ENCODE data around the gene TMEM182.

Gene TMEM182, protein sequence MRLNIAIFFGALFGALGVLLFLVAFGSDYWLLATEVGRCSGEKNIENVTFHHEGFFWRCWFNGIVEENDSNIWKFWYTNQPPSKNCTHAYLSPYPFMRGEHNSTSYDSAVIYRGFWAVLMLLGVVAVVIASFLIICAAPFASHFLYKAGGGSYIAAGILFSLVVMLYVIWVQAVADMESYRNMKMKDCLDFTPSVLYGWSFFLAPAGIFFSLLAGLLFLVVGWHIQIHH

DNA sequence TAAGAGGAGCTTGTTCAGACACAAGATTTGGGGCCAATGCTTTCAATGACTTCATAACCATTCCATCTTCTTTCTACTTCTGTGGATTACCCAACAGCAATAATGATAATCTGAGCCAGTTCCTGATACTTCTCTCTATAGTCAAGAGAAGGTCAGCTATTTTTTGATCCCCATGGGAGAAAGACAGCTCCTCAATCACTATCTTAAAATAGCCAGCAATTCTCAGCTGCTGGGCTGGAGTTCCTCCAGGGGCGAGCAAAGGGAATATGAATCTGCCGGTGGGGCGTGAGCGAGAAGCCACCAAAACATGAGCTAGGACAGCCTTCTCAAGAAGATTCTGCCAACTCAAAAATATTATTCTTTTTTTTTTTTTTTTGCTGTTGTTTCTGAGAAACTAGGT lies at the start of gene TMEM182:
Gene TMEM182 (plus strand): TSS at position 269 of the 400 bp plus-strand sequence. CDS start 187 bp downstream, outside the sequence.
- H3K36me3 Mint-ChIP-seq (ENCODE audit: low read depth), result no peaks in the 10 kb centered on the region
- H3K4me1 Mint-ChIP-seq (ENCODE audit: low read depth), result no peaks in the 10 kb centered on the region
- H3K9me3 Mint-ChIP-seq, result peaks cover 6% of the 10 kb centered on the region
- intact Hi-C loops (cut with micrococcal nuclease), result no loop called here
- H3K27ac Mint-ChIP-seq, result no peak within 1 kb of the TSS
- H3K27me3 Mint-ChIP-seq, result no peaks in the 10 kb centered on the region
- no peak within 1 kb of the TSS for H3K4me3 Mint-ChIP-seq

DNA sequence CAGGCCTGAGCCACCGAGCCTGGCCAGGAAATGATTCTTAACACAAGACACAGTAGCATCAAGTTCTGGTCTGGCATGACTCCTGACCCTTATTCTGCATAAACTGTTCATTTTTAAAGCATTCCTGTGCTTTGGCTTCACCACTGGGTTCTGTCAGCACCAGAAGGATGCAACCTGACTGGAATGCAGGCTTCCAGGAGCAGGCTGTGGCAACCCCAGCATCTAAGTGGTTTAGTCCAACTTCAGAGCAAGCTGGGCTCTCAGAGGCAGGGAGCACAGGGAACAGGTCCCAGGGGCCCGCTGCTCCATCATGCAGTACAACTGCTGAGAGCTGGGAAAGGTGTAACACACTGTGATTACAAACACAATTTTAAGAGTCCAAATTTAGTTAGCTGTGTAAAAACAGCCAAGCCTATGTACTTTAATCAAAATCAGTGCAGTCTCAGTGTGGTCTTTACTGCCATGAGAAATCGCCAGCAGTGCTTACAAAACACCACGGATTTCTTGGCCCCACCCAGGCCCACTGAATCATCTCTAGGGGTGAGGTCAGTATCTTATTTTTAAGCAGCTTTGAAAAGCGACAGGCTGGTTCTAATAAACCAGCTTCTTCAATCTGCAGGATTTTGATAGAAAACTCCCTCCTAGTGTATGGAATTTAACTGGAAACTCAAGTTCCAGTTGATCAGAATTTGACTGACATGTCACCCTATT lies 44.4 kb upstream of the TMEM182 start:
- H3K4me1 Mint-ChIP-seq (ENCODE audit: low read depth), result no peaks in the 10 kb centered on the region

DNA sequence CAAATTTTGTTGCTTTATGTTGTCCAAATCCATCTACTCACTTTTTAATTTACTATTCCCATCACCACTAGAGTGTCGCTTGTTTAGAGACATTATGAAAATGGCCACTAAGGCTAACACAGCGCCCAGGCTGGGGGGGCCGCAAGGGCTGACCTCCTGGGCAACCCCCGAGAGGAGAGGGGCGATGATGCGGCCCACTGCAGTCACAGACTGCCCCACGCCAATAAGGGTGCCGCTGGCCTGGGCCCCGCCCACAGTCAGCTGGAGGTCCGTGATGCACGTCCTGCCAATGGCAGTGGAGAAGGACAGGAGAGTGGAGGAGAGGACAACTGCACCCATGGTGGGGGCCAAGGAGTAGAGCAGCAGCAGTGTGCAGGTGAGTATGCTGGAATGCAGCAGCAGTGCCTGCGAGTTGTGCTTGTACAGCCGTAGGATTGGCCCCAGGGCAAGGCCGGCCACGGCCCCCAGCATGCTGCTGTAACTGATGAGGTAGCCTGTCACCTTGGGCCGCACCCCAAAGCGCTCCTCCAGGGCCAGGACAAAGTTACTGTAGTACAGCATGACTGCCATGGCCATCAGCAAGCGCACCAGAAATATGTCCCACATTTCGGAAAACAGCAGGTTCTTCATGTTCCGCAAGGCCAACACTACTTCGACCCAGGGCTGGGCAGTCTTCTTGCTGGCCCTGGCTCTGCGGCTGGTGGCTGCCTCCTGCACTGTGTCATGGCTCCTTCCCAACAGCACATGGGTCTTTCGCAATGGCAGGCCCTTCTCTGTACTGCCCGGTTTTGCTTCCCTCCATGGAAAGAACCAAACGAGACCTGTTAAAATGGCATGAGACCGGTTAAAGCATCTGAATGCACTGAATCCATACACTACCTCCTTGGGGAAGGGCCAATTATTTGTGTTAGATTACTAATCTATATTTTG lies 43.2 kb upstream of the TMEM182 start:
- peaks cover 64% of the 10 kb centered on the region for H3K36me3 Mint-ChIP-seq (ENCODE audit: low read depth)
- intact Hi-C loops (cut with micrococcal nuclease), result no loop called here
- no peaks in the 10 kb centered on the region for H3K4me1 Mint-ChIP-seq (ENCODE audit: low read depth)
- no peak overlapping the region for H3K4me3 Mint-ChIP-seq
- H3K9me3 Mint-ChIP-seq, result no peaks in the 10 kb centered on the region
- no peaks in the 10 kb centered on the region for H3K27me3 Mint-ChIP-seq
- H3K27ac Mint-ChIP-seq, result no peak overlapping the region

More for the DNA sequence above, 44.4 kb upstream of the TMEM182 start:
- Mint-ChIP-seq H3K27me3 (no peaks in the 10 kb centered on the region), H3K4me3 (no peak overlapping the region), H3K9me3 (no peaks in the 10 kb centered on the region), H3K27ac (no peak overlapping the region), H3K36me3 (ENCODE audit: low read depth) (peaks cover 53% of the 10 kb centered on the region)
- intact Hi-C loops (cut with micrococcal nuclease), result no loop called here

DNA sequence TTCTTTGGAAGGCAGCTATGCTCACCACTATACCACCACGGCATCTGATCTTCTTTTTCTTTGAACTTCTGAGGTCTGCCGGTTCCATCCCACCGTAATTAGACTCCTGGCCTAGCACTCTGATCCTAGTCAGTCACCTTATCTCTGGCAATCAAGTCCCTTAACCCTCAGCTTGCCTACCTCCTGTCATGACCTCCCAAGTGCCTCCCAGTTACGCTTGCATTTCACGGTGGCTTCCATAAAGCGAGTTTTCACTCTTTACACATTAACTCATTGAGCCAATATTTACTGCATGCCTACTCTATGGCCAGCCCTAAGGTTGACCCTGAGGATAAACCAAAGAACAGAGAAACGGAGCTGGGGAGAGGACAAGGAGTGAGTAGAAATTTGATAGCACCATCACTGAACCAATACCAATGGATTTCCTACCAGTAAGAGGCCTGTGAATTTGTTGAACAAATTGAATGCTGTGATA lies 37.8 kb upstream of the TMEM182 start:
- Mint-ChIP-seq H3K36me3 (ENCODE audit: low read depth) (peaks cover 69% of the 10 kb centered on the region), H3K4me3 (no peak overlapping the region), H3K4me1 (ENCODE audit: low read depth) (no peaks in the 10 kb centered on the region), H3K9me3 (no peaks in the 10 kb centered on the region), H3K27ac (no peak overlapping the region), H3K27me3 (no peaks in the 10 kb centered on the region)
- intact Hi-C loops (cut with micrococcal nuclease), result no loop called here

DNA sequence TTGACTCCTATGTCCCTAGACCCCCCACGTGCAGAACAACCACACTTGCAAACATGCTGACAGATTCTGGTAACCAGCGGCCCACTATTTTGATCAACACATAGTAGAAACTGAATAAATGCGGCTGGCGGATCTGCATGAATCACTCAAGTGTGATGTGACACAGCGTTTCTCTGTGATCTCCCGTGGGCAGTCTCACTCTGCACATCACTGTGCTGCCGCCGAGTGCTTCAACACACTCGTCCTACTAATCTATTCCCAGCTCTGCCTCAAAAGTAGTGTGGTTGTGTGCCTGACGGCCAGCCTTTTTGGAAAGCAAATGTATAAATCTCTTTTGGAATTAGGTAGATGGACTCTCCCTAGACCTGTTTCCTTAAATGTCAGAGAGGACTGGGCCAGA lies 37.3 kb upstream of the TMEM182 start:
- intact Hi-C loops (cut with micrococcal nuclease), result no loop called here
- H3K36me3 Mint-ChIP-seq (ENCODE audit: low read depth), result peaks cover 66% of the 10 kb centered on the region

DNA sequence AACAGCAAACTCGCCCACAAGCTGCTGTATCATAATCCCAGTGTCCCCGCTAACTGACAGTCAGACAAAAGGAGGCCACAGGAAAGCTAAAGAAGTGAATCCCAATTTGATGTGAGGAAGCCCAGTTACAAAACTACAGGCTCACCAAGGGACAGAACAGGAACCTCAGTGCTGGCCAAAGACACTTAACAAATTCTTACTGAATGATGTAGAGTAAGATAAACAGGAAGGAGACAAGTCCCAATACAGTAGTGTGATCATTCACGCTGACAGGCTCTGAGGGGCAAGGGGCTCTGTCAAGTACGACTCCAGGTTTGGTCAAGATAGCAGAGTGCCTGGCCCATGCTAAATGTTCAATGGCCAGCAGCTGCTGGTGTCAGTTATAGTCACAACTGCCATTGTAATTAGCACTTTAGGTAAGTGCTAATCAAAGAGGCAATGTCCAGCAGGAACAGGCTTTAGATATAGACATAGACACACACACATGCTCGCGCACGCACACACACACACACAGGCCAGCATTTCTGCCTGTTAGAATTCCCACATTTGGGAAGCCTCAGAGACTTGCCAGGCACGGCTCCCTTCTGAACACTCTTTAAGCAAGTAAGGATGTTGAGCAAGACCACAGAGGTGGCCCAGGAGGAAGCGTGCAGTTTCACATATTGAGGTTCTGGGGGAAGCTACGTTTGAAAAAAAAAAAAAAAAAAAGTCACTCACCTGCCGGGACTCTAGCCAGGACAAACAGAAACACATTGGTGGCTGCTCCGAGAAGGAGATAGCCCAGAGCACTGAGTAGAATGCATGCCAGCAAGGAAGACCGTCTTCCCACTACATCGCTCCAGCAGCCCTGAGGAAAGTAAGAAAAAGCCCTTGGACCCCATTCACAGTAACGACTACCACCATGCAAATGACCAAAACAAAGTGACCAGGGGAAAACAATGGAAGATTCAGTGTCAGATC lies 35.4 kb upstream of the TMEM182 start:
- peaks cover 57% of the 10 kb centered on the region for H3K36me3 Mint-ChIP-seq (ENCODE audit: low read depth)

More for the DNA sequence above, 37.3 kb upstream of the TMEM182 start:
- no peak overlapping the region for H3K4me3 Mint-ChIP-seq
- H3K9me3 Mint-ChIP-seq, result no peaks in the 10 kb centered on the region
- H3K27ac Mint-ChIP-seq, result no peak overlapping the region
- H3K4me1 Mint-ChIP-seq (ENCODE audit: low read depth), result no peaks in the 10 kb centered on the region
- no peaks in the 10 kb centered on the region for H3K27me3 Mint-ChIP-seq

DNA sequence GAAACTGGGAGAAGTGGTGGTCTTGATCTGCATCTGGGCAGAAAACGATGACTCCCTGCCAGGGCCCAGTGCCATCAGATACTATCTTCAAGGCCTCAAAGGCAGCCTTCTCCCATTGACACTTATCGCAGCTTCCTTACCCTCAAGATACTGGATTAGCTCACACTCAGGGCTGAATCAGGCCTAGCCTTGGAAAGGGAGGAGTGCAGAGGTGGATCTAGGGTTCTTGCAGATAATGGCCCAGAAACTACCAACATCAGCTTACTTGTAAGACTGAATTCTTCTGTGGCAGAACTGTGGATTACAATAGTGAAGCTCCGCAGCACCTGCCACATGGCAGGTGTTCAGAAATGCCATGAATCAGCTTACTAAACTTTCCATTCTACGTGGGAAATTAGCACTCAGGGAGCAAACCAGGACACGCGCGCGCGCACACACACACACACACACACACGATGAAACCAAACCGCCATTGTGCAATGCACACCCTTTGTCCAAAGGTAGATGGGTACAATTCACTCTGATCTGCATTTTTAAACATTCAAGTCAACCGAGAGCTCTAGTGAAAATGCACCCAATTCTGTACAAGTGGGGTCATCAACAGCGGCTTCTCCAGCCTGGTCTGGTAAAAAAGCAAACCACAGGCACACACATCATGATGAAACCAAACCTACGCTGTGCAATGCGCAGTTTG lies 26.3 kb upstream of the TMEM182 start:
- intact Hi-C loops (cut with micrococcal nuclease), result no loop called here
- peak overlapping the region; percentile 88 for H3K27ac Mint-ChIP-seq
- H3K36me3 Mint-ChIP-seq (ENCODE audit: low read depth), result peaks cover 21% of the 10 kb centered on the region
- H3K27me3 Mint-ChIP-seq, result no peaks in the 10 kb centered on the region
- no peaks in the 10 kb centered on the region for H3K9me3 Mint-ChIP-seq
- peak overlapping the region; percentile 87 for H3K4me3 Mint-ChIP-seq
- peaks cover 20% of the 10 kb centered on the region for H3K4me1 Mint-ChIP-seq (ENCODE audit: low read depth)

More for the DNA sequence above, 35.4 kb upstream of the TMEM182 start:
- Mint-ChIP-seq H3K9me3 (no peaks in the 10 kb centered on the region), H3K4me1 (ENCODE audit: low read depth) (no peaks in the 10 kb centered on the region), H3K27ac (no peak overlapping the region), H3K4me3 (no peak overlapping the region), H3K27me3 (no peaks in the 10 kb centered on the region)
- intact Hi-C loops (cut with micrococcal nuclease), result no loop called here

DNA sequence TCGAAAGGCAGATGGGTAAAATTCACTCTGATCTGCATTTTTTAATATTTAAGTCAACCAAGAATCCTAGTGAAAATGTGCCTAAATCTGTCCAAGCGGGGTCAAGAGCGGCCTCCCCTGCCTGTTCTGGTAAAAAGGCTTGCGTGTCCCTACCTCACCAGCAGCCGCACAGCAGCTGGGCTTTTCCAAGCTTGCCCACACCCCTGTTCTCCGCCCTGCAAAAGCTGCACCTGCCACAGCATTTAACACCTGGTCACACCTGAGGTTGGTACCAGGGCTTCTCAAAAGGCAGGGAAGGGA lies 25.8 kb upstream of the TMEM182 start:
- Mint-ChIP-seq H3K4me1 (ENCODE audit: low read depth) (peaks cover 20% of the 10 kb centered on the region), H3K4me3 (peak overlapping the region; percentile 87), H3K36me3 (ENCODE audit: low read depth) (peaks cover 16% of the 10 kb centered on the region), H3K27ac (peak overlapping the region; percentile 88), H3K9me3 (no peaks in the 10 kb centered on the region), H3K27me3 (no peaks in the 10 kb centered on the region)
- intact Hi-C loops (cut with micrococcal nuclease), result no loop called here

DNA sequence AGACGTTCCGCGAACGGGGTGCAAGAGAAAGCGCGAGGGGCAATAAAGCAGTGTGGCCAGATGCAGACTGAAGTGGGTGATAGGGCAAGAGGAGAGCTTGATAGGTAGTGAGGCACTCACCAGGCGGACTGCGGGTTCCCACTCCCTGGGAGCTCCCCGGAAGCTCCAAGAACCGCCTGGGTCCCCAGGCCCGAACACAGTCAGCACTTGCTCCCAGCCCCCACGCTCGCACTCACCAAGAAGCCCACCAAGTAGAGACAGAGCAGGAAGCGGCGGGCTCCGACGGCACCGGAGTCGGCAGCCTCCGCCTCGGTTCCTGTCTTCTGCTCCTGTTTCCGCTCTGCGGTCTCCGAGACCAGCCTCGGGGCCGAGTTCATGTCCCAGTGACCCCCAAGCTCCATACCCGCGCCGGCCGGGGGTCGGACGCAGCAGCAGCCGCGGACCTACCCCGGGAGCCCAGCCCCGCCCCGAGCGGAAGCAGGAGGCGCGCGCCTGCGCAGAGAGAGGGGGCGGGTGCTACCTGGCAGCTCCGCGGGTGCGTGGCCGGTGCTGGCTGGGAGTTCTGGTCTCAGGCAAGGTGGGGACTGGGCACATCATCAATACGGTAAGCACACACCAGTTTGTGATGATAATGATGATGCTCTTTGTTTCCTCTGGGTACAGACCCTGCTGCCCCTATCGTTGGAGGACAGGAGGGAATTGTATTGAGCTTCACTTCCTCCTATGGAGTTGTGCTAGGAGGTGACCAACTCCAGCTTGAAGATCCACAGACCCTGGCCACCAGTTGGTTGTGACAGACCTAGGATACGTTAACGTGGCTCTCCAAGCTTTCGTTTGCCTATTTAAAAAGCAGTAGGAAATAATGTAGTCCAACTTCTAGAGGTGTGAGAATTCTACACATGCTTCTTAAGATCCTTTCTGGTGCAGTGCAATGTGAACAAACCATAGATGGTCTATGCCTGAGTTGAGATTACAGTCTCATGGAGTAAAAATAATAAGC lies 25.1 kb upstream of the TMEM182 start:
- H3K4me3 Mint-ChIP-seq, result peak overlapping the region; percentile 87
- intact Hi-C loops (cut with micrococcal nuclease), result no loop called here
- H3K27me3 Mint-ChIP-seq, result no peaks in the 10 kb centered on the region
- H3K27ac Mint-ChIP-seq, result peak overlapping the region; percentile 88
- peaks cover 9% of the 10 kb centered on the region for H3K36me3 Mint-ChIP-seq (ENCODE audit: low read depth)
- H3K9me3 Mint-ChIP-seq, result no peaks in the 10 kb centered on the region
- H3K4me1 Mint-ChIP-seq (ENCODE audit: low read depth), result peaks cover 20% of the 10 kb centered on the region

DNA sequence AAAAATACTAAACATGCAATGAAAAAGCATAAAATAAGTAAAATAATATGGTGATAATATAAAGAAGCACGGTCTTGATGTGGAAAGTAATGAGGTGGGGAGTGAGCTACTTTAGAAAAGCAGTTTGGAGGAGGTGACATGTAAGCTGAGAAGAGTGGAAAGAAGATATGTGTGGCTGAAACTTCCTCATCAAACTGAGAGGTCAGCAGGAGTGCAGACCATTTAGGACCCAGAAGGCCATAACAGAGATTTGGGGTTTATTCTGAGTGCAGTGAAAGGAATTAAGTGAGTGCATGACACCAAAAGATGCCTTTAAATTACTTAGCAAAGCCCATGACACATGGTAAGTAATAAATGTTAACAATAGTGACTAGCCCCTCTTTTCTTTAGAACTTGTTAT lies 24.4 kb upstream of the TMEM182 start:
- H3K4me3 Mint-ChIP-seq, result no peak overlapping the region
- no peaks in the 10 kb centered on the region for H3K9me3 Mint-ChIP-seq
- no peaks in the 10 kb centered on the region for H3K27me3 Mint-ChIP-seq
- intact Hi-C loops (cut with micrococcal nuclease), result no loop called here
- peaks cover 7% of the 10 kb centered on the region for H3K36me3 Mint-ChIP-seq (ENCODE audit: low read depth)
- peak overlapping the region; percentile 88 for H3K27ac Mint-ChIP-seq
- H3K4me1 Mint-ChIP-seq (ENCODE audit: low read depth), result peaks cover 20% of the 10 kb centered on the region

DNA sequence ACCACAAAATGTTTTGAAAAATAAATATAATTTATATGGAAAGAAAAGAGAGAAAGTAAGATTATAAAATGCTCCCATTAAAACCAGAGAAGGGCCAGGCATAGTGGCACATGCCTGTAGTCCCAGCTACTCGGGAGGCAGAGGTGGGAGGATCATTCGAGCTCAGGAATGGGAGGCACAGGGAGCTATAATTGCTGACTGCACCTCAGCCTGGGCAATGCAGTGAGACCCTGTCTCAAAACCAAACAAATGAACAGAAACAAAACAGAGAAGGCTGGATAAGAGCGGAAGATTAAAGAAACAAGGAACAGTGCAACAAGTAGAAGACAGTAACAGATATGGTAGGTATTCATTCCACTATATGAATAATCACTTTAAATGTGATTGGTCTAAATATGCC lies 18.6 kb upstream of the TMEM182 start:
- intact Hi-C loops (cut with micrococcal nuclease), result no loop called here
- no peak overlapping the region for H3K4me3 Mint-ChIP-seq
- no peaks in the 10 kb centered on the region for H3K4me1 Mint-ChIP-seq (ENCODE audit: low read depth)
- no peaks in the 10 kb centered on the region for H3K9me3 Mint-ChIP-seq
- no peaks in the 10 kb centered on the region for H3K27me3 Mint-ChIP-seq
- H3K36me3 Mint-ChIP-seq (ENCODE audit: low read depth), result no peaks in the 10 kb centered on the region
- H3K27ac Mint-ChIP-seq, result no peak overlapping the region

DNA sequence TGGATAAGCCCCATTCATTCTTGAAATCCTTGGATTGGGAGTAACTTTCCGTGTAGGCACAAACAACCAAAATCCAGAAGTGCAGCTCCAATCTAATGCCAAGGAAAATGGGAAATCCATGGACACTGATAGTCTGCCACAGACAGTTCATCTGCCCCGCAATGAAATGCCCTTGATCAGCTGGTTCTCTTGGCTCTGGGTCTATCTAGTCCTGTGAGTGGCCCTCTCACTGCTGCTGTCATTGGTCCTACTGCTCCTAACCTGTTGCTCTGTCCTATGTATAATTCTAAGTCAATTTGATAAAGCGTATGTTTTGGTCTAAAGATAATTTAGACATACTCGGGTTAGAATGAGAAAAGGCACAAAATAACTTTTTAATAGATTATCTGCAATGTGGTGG lies 13.7 kb upstream of the TMEM182 start:
- H3K4me1 Mint-ChIP-seq (ENCODE audit: low read depth), result peaks cover 5% of the 10 kb centered on the region
- H3K27me3 Mint-ChIP-seq, result no peaks in the 10 kb centered on the region
- no peaks in the 10 kb centered on the region for H3K36me3 Mint-ChIP-seq (ENCODE audit: low read depth)
- no peak overlapping the region for H3K27ac Mint-ChIP-seq
- intact Hi-C loops (cut with micrococcal nuclease), result no loop called here
- no peaks in the 10 kb centered on the region for H3K9me3 Mint-ChIP-seq
- H3K4me3 Mint-ChIP-seq, result no peak overlapping the region

All from dendritic cell treated with granulocyte-macrophage colony-stimulating factor and Interleukin-4, amounts not matched to agents 40 ng/mL and 50 ng/mL, for 4 days (primary cell).